OCI-LY3 (cell line): ENCODE measurements around the gene TPGS1.

Source experiments
- H2AFZ ChIP-seq: fragments of 200-600, 300-600 bp; shearing (Covaris generic); 2 replicates; pipeline ENCODE4 v1.6.0; 2014; ENCODE audit warnings: antibody characterized with exemption, low read depth, low read length
- H3K27ac ChIP-seq: fragments of 200-600, 300-600 bp; sonication (generic); 2 replicates; pipeline ENCODE4 v1.5.1; 2014; ENCODE audit warnings: mild to moderate bottlenecking, low read length, moderate library complexity, mixed read lengths
- H3K27me3 ChIP-seq: fragments of 200-600, 300-600 bp; sonication (generic); 2 replicates; pipeline ENCODE4 v1.6.1; 2014; ENCODE audit warnings: low read depth, low read length, mixed read lengths
- H3K36me3 ChIP-seq: fragments of 200-600, 300-600 bp; sonication (generic); replicated peaks from 2 replicates; pipeline ENCODE3; 2014; ENCODE audit warnings: low read depth, low read length, mixed read lengths
- H3K4me1 ChIP-seq: fragments of 300-600, 200-600 bp; sonication (generic); 2 replicates; pipeline ENCODE4 v1.6.1; 2014; ENCODE audit warnings: low read length, mixed read lengths
- H3K4me2 ChIP-seq: fragments of 200-600, 300-600 bp; sonication (generic); 2 replicates; pipeline ENCODE4 v1.6.1; 2014; ENCODE audit warnings: low read length, mixed read lengths
- H3K4me3 ChIP-seq: fragments of 300-600, 200-600 bp; sonication (generic); 2 replicates; pipeline ENCODE4 v1.5.1; 2014; ENCODE audit warnings: antibody characterized with exemption, mild to moderate bottlenecking, low read length, moderate library complexity
- H3K79me2 ChIP-seq: fragments of 300-600, 200-600 bp; shearing (Covaris generic); 2 replicates; pipeline ENCODE4 v1.6.1; 2014; ENCODE audit warnings: mild to moderate bottlenecking, low read length, mixed read lengths
- H3K9ac ChIP-seq: fragments of 300-600, 200-600 bp; shearing (Covaris generic); 2 replicates; pipeline ENCODE4 v1.6.0; 2014; ENCODE audit warnings: mild to moderate bottlenecking, low read length, moderate library complexity
- H3K9me3 ChIP-seq: fragments of 200-600, 300-600 bp; shearing (Covaris generic); 2 replicates; pipeline ENCODE4 v1.6.1; 2014; ENCODE audit warnings: low read length, mixed read lengths; ENCODE audit not compliant: insufficient read depth
- H4K20me1 ChIP-seq: fragments of 200-600, 300-600 bp; sonication (generic); 2 replicates; pipeline ENCODE4 v1.6.1; 2016; ENCODE audit warnings: low read length, mixed read lengths; ENCODE audit not compliant: insufficient read depth
- CTCF ChIP-seq: fragments of 200-600, 300-600 bp; sonication (generic); IDR thresholded peaks from 2 replicates; pipeline ENCODE4 v1.5.1; 2014; ENCODE audit warnings: antibody characterized with exemption, low read length, low read depth
- EZH2phosphoT487 ChIP-seq: fragments of 200-600 bp; shearing (Covaris generic); IDR thresholded peaks from 2 replicates; pipeline ENCODE4 v1.6.1; 2018; ENCODE audit warnings: antibody characterized with exemption, mixed run types, low read depth

TPGS1 gene

GRCh38 chr19:463483-464207 lies 43.7 kb upstream of the TPGS1 start:
- H3K9ac ChIP-seq: no peak overlapping the region
- TF ChIP-seq CTCF (no peak), EZH2phosphoT487 (no peak)
- H3K9me3 ChIP-seq: no peaks in the 10 kb centered on the region
- no peak overlapping the region for H2AFZ ChIP-seq
- H3K36me3 ChIP-seq: no peaks in the 10 kb centered on the region
- no peaks in the 10 kb centered on the region for H3K79me2 ChIP-seq
- no peaks in the 10 kb centered on the region for H4K20me1 ChIP-seq
- no peak overlapping the region for H3K4me3 ChIP-seq
- no peak overlapping the region for H3K4me2 ChIP-seq
- no peak overlapping the region for H3K27ac ChIP-seq
- H3K4me1 ChIP-seq: no peaks in the 10 kb centered on the region
- H3K27me3 ChIP-seq: no peaks in the 10 kb centered on the region

- Histone ChIP-seq H2AFZ (no peak overlapping the region), H3K9ac (no peak overlapping the region), H3K36me3 (no peaks in the 10 kb centered on the region), H3K79me2 (no peaks in the 10 kb centered on the region), H3K27me3 (no peaks in the 10 kb centered on the region), H3K9me3 (no peaks in the 10 kb centered on the region), H4K20me1 (no peaks in the 10 kb centered on the region), H3K4me3 (no peak overlapping the region), H3K4me1 (no peaks in the 10 kb centered on the region), H3K4me2 (no peak overlapping the region), H3K27ac (no peak overlapping the region)
- TF ChIP-seq CTCF (no peak), EZH2phosphoT487 (no peak)
Measured at GRCh38 chr19:464208-464545, 43.1 kb upstream of the TPGS1 start.

- H4K20me1 ChIP-seq: no peaks in the 10 kb centered on the region
Measured at GRCh38 chr19:465056-465816, 42.1 kb upstream of the TPGS1 start.

More at GRCh38 chr19:465056-465816, 42.1 kb upstream of the TPGS1 start:
- no peak overlapping the region for H2AFZ ChIP-seq
- no peak overlapping the region for H3K4me3 ChIP-seq
- no peaks in the 10 kb centered on the region for H3K79me2 ChIP-seq
- H3K9me3 ChIP-seq: no peaks in the 10 kb centered on the region
- H3K4me1 ChIP-seq: no peaks in the 10 kb centered on the region
- no peak overlapping the region for H3K4me2 ChIP-seq
- H3K27ac ChIP-seq: no peak overlapping the region
- no peak for TF ChIP-seq CTCF
- TF ChIP-seq EZH2phosphoT487: no peak
- H3K9ac ChIP-seq: no peak overlapping the region
- H3K27me3 ChIP-seq: no peaks in the 10 kb centered on the region
- no peaks in the 10 kb centered on the region for H3K36me3 ChIP-seq
